K562 (cell line): Measurements from ENCODE around the gene NIPAL1. TPM values are rescaled to one million over a fixed set of nuclear protein-coding genes. Genes with fewer than 3 reads are reported as not detected.

Experiments
- ATAC-seq: fragments of 200-7000 bp; cut with Tn5 transposase; 3 replicates; pipeline ENCODE4 v1.9.1; 2020; ENCODE audit warnings: moderate library complexity
- BruUV-seq: library from RNA; stranded (reverse); fragments of 400-500 nt; replicated peaks from 2 replicates; lab custom pipeline; 2021; lab: Mats Ljungman, UMichigan
- CTCF ChIA-PET: fragments of 300-600 bp; formaldehyde crosslinking; extraction: SDS; loops from one replicate; lab custom pipeline; 2021; ENCODE audit warnings: low intra/inter-chr PET ratio; lab: Yijun Ruan, JAX
- POLR2A ChIA-PET: fragments of 300-600, 350-650 bp; sonication (Branson Sonifier 250); formaldehyde crosslinking; extraction: SDS; loops from one replicate; lab custom pipeline; 2021; ENCODE audit warnings: antibody characterized with exemption, inconsistent platforms; lab: Yijun Ruan, JAX
- DNase-seq, 4 experiments: peaks; one replicate each; pipeline versions ENCODE4 v3.0.0 to v3.0.0-alpha.2; 2011 to 2018; ENCODE audit warnings: low spot score in 3 of 4, mixed read lengths in 3 of 4; ENCODE audit errors: extremely low read depth in 1 of 4
- FAIRE-seq: peaks from 2 replicates; lab custom pipeline; 2011; peaks lifted over from hg19 to GRCh38; lab: Jason Lieb, UNC
- H2AFZ ChIP-seq: 2 replicates; pipeline ENCODE4 v1.6.0; 2011; ENCODE audit warnings: low read depth, low read length, control low read depth, inconsistent platforms
- H3K27ac ChIP-seq: fragments of 200-600 bp; 3 replicates; pipeline ENCODE4 v1.8.0; 2011; ENCODE audit warnings: low read depth, mild to moderate bottlenecking, control low read depth, inconsistent platforms, low read length, moderate library complexity, mixed read lengths; ENCODE audit errors: extremely low read depth
- H3K27me3 ChIP-seq, 2 experiments: fragments of 300-600 bp in 1 of 2; 2 replicates in 1 of 2; 3 replicates in 1 of 2; pipeline versions ENCODE4 v1.6.0 to v1.8.0; 2011; ENCODE audit warnings: inconsistent platforms in 2 of 2, low read length in 2 of 2, mild to moderate bottlenecking in 1 of 2, mixed read lengths in 1 of 2, moderate library complexity in 1 of 2; ENCODE audit not compliant: control insufficient read depth in 2 of 2, insufficient read depth in 2 of 2
- H3K36me3 ChIP-seq: fragments of 300-600 bp; 3 replicates; pipeline ENCODE4 v1.8.0; 2011; ENCODE audit warnings: mild to moderate bottlenecking, low read length, inconsistent platforms; ENCODE audit not compliant: control insufficient read depth, insufficient read depth
- H3K4me1 ChIP-seq, 2 experiments: fragments of 200-600 bp in 1 of 2; replicated peaks in 1 of 2; 2 replicates in 1 of 2; 3 replicates in 1 of 2; pipeline versions ENCODE4 v1.5.1 to v1.8.0; 2011; ENCODE audit warnings: inconsistent platforms in 2 of 2, low read length in 2 of 2, mild to moderate bottlenecking in 1 of 2, mixed read lengths in 1 of 2, moderate library complexity in 1 of 2; ENCODE audit not compliant: control insufficient read depth in 2 of 2, insufficient read depth in 2 of 2
- H3K4me2 ChIP-seq: 2 replicates; pipeline ENCODE4 v1.6.1; 2011; ENCODE audit warnings: low read length, control low read depth, inconsistent platforms, mixed read lengths; ENCODE audit not compliant: insufficient read depth
- H3K4me3 ChIP-seq: fragments of 200-600 bp; sonication (generic), shearing (Covaris generic); 2 replicates; pipeline ENCODE4 v1.5.1; 2016; ENCODE audit warnings: control low read depth, inconsistent platforms
- H3K79me2 ChIP-seq: fragments of 200-600 bp; 3 replicates; pipeline ENCODE4 v1.8.0; 2011; ENCODE audit warnings: low read length, inconsistent platforms; ENCODE audit not compliant: control insufficient read depth, insufficient read depth
- H3K9ac ChIP-seq, 2 experiments: 2 replicates each; pipeline versions ENCODE4 v1.6.0 to v1.6.1; 2011; ENCODE audit warnings: low read depth in 2 of 2, low read length in 2 of 2, control low read depth in 1 of 2, inconsistent platforms in 1 of 2, mild to moderate bottlenecking in 1 of 2, mixed read lengths in 1 of 2; ENCODE audit not compliant: insufficient read depth in 1 of 2
- H3K9me1 ChIP-seq: one replicate; pipeline ENCODE4 v1.6.0; 2011; ENCODE audit warnings: inconsistent platforms, mild to moderate bottlenecking, low read length, moderate library complexity; ENCODE audit not compliant: control insufficient read depth, insufficient read depth
- H3K9me3 ChIP-seq: replicated peaks from 2 replicates; pipeline ENCODE4 v1.5.1; 2011; ENCODE audit warnings: low read depth, low read length, inconsistent platforms; ENCODE audit not compliant: control insufficient read depth, insufficient read depth
- H4K20me1 ChIP-seq: replicated peaks from 2 replicates; pipeline ENCODE4 v1.6.1; 2011; ENCODE audit warnings: low read length, inconsistent platforms, mixed read lengths; ENCODE audit not compliant: control insufficient read depth, insufficient read depth
- ARHGAP35 ChIP-seq: fragments of 450-650 bp; IDR thresholded peaks from 2 replicates; pipeline ENCODE4 v1.6.1; 2018; ENCODE audit not compliant: partially characterized antibody
- NBN ChIP-seq: fragments of 450-650 bp; IDR thresholded peaks from 2 replicates; pipeline ENCODE4 v1.6.1; 2016; ENCODE audit warnings: low read depth, mild to moderate bottlenecking
- NFE2 ChIP-seq: IDR thresholded peaks from 2 replicates; pipeline ENCODE4 v1.6.1; 2014; ENCODE audit warnings: antibody characterized with exemption, low read depth
- RB1 ChIP-seq: fragments of 450-650 bp; IDR thresholded peaks from 2 replicates; pipeline ENCODE4 v1.6.1; 2017; ENCODE audit warnings: low read depth, mild to moderate bottlenecking
- ZBTB2 ChIP-seq: fragments of 450-650 bp; IDR thresholded peaks from 2 replicates; pipeline ENCODE4 v1.6.1; 2016; ENCODE audit warnings: antibody characterized with exemption
- ZNF212 ChIP-seq: fragments of 450-650 bp; formaldehyde crosslinking; IDR thresholded peaks from 2 replicates; pipeline ENCODE4 v1.4.0; 2020; ENCODE audit warnings: mild to moderate bottlenecking
- WGBS: fragments of 100-300 bp; shearing (Covaris generic); methylation state at CpG from one replicate; pipeline ENCODE4 v1.1.6; 2016; ENCODE audit warnings: low coverage, mixed read lengths; ENCODE audit not compliant: insufficient coverage; ENCODE audit errors: missing lambda C conversion rate; 5-methylcytosine and 5-hydroxymethylcytosine counted together
- in situ Hi-C: fragments of 300-500 bp; cut with MboI; formaldehyde crosslinking; loops from 4 replicates; pipeline ENCODE4 v1.15.0; 2018; ENCODE audit warnings: inconsistent platforms, mixed read lengths
- intact Hi-C: fragments of 100-400 bp; cut with micrococcal nuclease; formaldehyde crosslinking; loops from 2 replicates; pipeline ENCODE4 v1.14.2; 2022
- polyA plus RNA-seq, 8 experiments: library from polyadenylated mRNA; depleted of rRNA in 4 of 8; stranded (reverse) in 5 of 8; unstranded in 3 of 8; fragments of >200 nt; fragmentation: Nextera tagmentation in 2 of 8; fragmentation: Illumina TruSeq in 1 of 8; extraction: Ambion mirVana in 2 of 8; extraction: Trizol in 1 of 8; gene quantifications; 2 replicates each; pipeline versions ENCODE4 v1.2.1 to v1.2.3, GENCODE V29; 2011 to 2014; ENCODE audit warnings: inconsistent platforms in 1 of 8, missing spikeins in 1 of 8
- total RNA-seq, 7 experiments: library from RNA; depleted of rRNA in 6 of 7; stranded (reverse); fragments of >200 nt in 6 of 7; fragmentation: Illumina TruSeq in 2 of 7; extraction: Trizol in 2 of 7; gene quantifications; 2 replicates each; pipeline versions ENCODE4 v1.2.1 to v1.2.3, GENCODE V29; 2011 to 2021; ENCODE audit warnings: low replicate concordance in 1 of 7

NIPAL1 gene
- total and polyA plus RNA-seq, 9 of the 15 experiments (the other 6 are each of a cell fraction or from before 2014, with no cell fraction given), result 0.03 to 0.43 (median 0.25) TPM

- ATAC-seq (no peak), FAIRE-seq (no peak), DNase-seq (no peak)
- CTCF ChIA-PET, result no interaction called here
- no peaks in the 10 kb centered on the region for H3K9me3 ChIP-seq
- H3K27ac ChIP-seq, result no peak overlapping the region
- 7% methylated on average over 2 of the region's 2 CpGs for WGBS
- intact Hi-C loops, result no loop called here
- no peaks in the 10 kb centered on the region for H3K36me3 ChIP-seq
- H3K4me2 ChIP-seq, result no peak overlapping the region
- no peak overlapping the region for H3K4me3 ChIP-seq
- H3K27me3 ChIP-seq, result no peaks in the 10 kb centered on the region
- H3K79me2 ChIP-seq, result no peaks in the 10 kb centered on the region
- TF ChIP-seq RB1 (no peak), ZNF212 (CRISPR knock-in tag) (no peak), NBN (no peak), NFE2 (no peak), ZBTB2 (no peak), ARHGAP35 (no peak)
- no peak overlapping the region for H3K9ac ChIP-seq
- H3K9me1 ChIP-seq, result no peaks in the 10 kb centered on the region
- POLR2A ChIA-PET, result no interaction called here
- no peaks in the 10 kb centered on the region for H4K20me1 ChIP-seq
- no peak overlapping the region for H2AFZ ChIP-seq
- no peaks in the 10 kb centered on the region for H3K4me1 ChIP-seq
- no TSS peak for BruUV-seq
- in situ Hi-C loops, result no loop called here
These were observed 10.8 kb upstream of the NIPAL1 start for GRCh38 chr4:48005781-48006180.
